BLaER1 (cell line): Measurements from ENCODE around the gene MAD1L1.
"Not testable (repeated sequence)": the region's sequence is repeated elsewhere in the genome, so short reads cannot be mapped to it uniquely, and the experiment has no call there.

Experiments
- H3K27ac ChIP-seq: shearing (Covaris generic); formaldehyde crosslinking; 2 replicates; pipeline ENCODE4 v1.8.1; 2022
- H3K27me3 ChIP-seq: shearing (Covaris generic); formaldehyde crosslinking; 2 replicates; pipeline ENCODE4 v1.8.1; 2022
- H3K36me3 ChIP-seq: shearing (Covaris generic); formaldehyde crosslinking; 2 replicates; pipeline ENCODE4 v1.8.1; 2022
- H3K4me1 ChIP-seq: shearing (Covaris generic); formaldehyde crosslinking; 2 replicates; pipeline ENCODE4 v1.8.1; 2022
- H3K4me2 ChIP-seq: shearing (Covaris generic); formaldehyde crosslinking; 2 replicates; pipeline ENCODE4 v1.8.1; 2022
- H3K4me3 ChIP-seq: shearing (Covaris generic); formaldehyde crosslinking; 2 replicates; pipeline ENCODE4 v1.8.1; 2022
- H3K9ac ChIP-seq: shearing (Covaris generic); formaldehyde crosslinking; 2 replicates; pipeline ENCODE4 v1.8.1; 2022
- H3K9me3 ChIP-seq: shearing (Covaris generic); formaldehyde crosslinking; 2 replicates; pipeline ENCODE4 v1.8.1; 2022
- H4K20me1 ChIP-seq: shearing (Covaris generic); formaldehyde crosslinking; 2 replicates; pipeline ENCODE4 v1.8.1; 2022
- Cebpa-rat ChIP-seq: shearing (Covaris generic); IDR thresholded peaks from 2 replicates; pipeline ENCODE4 v1.8.1; 2022

Gene MAD1L1

DNA sequence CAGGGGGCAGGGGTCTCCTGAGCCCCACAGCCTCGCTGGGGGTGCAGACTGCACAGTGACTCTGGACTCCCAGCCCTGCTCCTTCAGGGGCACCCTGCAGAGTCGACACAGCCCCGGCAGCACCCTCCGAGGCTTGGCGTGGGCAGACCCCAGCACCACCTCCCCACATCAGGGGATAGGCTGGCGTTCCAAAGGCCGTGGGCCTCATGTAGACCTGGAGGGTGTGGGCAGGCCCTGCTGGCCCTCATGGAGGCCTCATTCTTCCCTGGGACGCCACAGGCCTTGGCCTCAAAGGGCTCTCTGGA, 296.8 kb downstream of the MAD1L1 start:
- Histone ChIP-seq H3K4me2 (peak overlapping the region; percentile 70), H3K27ac (0 out of 2 replicates have a peak overlapping the region, but pooled peaks have one; percentile 53), H3K4me3 (no peak overlapping the region), H3K36me3 (peaks cover 64% of the 10 kb centered on the region), H3K27me3 (no peaks in the 10 kb centered on the region), H3K9me3 (peaks cover 16% of the 10 kb centered on the region; the same call in 1 of the 2 replicates), H3K9ac (no peak overlapping the region), H4K20me1 (peaks cover 74% of the 10 kb centered on the region), H3K4me1 (peaks cover 80% of the 10 kb centered on the region)
- no peak for TF ChIP-seq Cebpa-rat

DNA sequence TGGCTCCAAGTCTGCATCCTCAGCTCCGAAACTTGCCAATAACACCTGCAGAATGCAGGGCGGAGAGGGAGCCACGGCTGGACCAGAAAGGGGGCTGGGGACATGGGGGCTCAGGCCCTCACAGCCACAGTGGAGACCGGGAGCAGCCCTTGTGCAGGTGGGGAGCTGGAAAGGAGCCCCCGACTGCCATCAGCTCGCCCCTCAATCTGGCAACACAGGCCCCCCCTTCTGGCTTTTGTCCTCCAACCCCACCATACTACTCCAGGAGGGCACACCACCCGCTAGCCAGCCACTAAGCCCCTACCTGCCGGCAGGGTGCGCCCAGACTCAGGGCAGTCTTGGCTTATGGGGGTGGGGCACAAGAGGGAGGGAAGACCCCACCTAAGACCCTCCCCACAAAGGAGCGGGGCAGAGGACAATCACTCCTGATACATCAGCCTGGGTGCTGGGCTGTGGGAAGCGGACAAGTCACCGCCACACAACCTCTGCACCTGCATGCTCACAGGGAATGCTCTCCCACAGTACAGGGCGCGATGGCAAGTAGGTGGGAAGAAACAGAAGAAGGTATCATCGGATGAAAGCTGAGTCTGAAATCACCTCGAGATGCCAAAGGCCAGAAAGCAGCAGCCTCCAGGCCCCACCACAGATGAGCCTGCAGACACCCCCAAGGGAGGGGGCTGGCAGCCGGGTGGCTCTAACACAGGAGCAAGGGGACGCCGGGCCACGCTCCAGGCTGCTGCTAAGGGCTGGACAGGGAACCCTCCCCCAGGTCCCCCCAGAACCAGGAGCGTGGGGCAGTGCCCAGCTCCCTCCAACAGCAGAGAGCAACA, 297.4 kb downstream of the MAD1L1 start:
- H4K20me1 ChIP-seq, result peaks cover 70% of the 10 kb centered on the region
- H3K27me3 ChIP-seq, result no peaks in the 10 kb centered on the region
- no peak overlapping the region for H3K4me3 ChIP-seq
- H3K27ac ChIP-seq, result 0 out of 2 replicates have a peak overlapping the region, but pooled peaks have one; percentile 53
- peak overlapping the region; percentile 70 for H3K4me2 ChIP-seq
- H3K9me3 ChIP-seq, result peaks cover 16% of the 10 kb centered on the region; the same call in 1 of the 2 replicates
- H3K36me3 ChIP-seq, result peaks cover 69% of the 10 kb centered on the region
- no peak overlapping the region for H3K9ac ChIP-seq
- peaks cover 76% of the 10 kb centered on the region for H3K4me1 ChIP-seq
- TF ChIP-seq Cebpa-rat, result no peak

DNA sequence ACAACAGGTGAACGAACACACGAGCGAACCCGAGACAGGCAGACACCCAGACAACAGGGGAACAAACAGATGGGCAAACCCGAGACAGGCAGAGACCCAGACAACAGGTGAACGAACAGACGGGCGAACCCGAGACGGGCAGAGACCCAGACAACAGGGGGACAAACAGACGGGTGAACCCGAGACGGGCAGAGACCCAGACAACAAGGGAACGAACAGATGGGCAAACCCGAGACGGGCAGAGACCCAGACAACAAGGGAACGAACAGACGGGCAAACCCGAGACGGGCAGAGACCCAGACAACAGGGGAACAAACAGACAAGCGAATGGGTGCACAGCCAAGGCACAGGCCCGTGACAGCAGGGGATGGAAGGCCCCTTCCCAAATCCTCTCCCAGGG, 298.0 kb downstream of the MAD1L1 start:
- Histone ChIP-seq H3K4me2 (no peak overlapping the region), H4K20me1 (peaks cover 64% of the 10 kb centered on the region)
- TF ChIP-seq Cebpa-rat, result no peak

DNA sequence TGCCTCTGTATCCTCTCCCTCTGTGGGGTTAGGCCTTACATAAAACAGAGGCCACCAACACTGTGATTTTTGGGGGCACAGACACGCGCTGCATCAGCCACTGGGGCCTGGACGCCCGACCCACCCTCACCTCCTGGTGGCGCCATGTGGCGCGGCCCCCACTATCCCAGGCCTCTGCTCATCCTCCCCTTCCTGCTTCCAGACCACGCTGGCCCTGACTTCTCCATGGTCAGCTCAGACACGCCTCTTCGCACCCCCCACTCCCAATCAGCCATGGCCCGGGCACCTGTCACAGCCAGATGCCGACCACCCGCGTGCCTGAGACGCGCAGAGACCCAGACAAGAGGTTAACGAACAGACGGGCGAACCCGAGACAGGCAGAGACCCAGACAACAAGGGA, 298.7 kb downstream of the MAD1L1 start:
- Histone ChIP-seq H3K4me3 (no peak overlapping the region), H3K27ac (0 out of 2 replicates have a peak overlapping the region, but pooled peaks have one; percentile 18), H3K36me3 (peaks cover 69% of the 10 kb centered on the region), H3K4me1 (peaks cover 66% of the 10 kb centered on the region), H3K9ac (no peak overlapping the region), H4K20me1 (peaks cover 61% of the 10 kb centered on the region), H3K9me3 (peaks cover 16% of the 10 kb centered on the region; the same call in 1 of the 2 replicates), H3K4me2 (0 out of 2 replicates have a peak overlapping the region, but pooled peaks have one; percentile 14), H3K27me3 (no peaks in the 10 kb centered on the region)
- no peak for TF ChIP-seq Cebpa-rat

More for the DNA sequence above, 298.0 kb downstream of the MAD1L1 start:
- Histone ChIP-seq H3K4me1 (peaks cover 69% of the 10 kb centered on the region), H3K9ac (no peak overlapping the region), H3K27ac (0 out of 2 replicates have a peak overlapping the region, but pooled peaks have one; percentile 9), H3K4me3 (no peak overlapping the region), H3K27me3 (no peaks in the 10 kb centered on the region), H3K9me3 (peaks cover 16% of the 10 kb centered on the region; the same call in 1 of the 2 replicates), H3K36me3 (peaks cover 69% of the 10 kb centered on the region)

DNA sequence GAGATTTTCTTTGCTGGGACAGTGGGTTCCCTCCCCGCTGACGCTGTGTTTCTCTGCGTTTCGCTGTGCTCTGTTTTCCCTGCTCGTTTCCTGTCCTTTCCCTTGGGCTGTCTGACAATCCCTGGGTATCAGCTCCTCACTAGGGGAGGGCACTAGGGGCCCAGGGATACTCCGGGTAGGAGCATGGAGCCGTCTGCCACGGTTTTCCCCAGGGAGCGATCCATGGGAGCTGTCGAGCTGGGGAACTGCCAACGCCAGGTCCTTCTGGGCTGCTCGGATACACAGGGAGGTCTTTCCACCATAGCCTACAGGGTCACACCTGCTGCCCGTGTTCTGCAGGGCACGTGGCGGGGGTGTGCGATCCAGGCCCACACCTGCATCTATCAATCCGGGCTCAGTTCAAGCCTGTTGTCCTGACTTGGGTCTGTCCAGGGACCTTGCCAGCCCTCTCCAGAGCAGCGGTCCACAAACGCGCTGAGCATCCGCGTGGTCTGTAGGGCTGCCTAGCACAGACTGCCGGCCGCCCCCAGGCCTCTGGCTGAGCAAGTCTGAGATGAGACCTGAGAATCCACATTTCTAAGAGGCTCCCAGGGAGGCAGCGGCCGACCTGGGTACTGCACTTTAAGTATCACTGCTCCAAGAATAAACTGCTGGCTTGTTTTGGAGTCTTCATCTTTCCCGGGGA, 299.5 kb downstream of the MAD1L1 start:
- no peak overlapping the region for H3K27ac ChIP-seq
- peak overlapping the region; percentile 23; the same call in 1 of the 2 replicates for H3K9ac ChIP-seq
- H3K4me1 ChIP-seq, result peaks cover 66% of the 10 kb centered on the region
- H4K20me1 ChIP-seq, result peaks cover 61% of the 10 kb centered on the region
- peak overlapping the region; percentile 14; the same call in 1 of the 2 replicates for H3K4me2 ChIP-seq
- peaks cover 16% of the 10 kb centered on the region; the same call in 1 of the 2 replicates for H3K9me3 ChIP-seq
- peaks cover 69% of the 10 kb centered on the region for H3K36me3 ChIP-seq
- no peak overlapping the region for H3K4me3 ChIP-seq
- no peak for TF ChIP-seq Cebpa-rat
- no peaks in the 10 kb centered on the region for H3K27me3 ChIP-seq

DNA sequence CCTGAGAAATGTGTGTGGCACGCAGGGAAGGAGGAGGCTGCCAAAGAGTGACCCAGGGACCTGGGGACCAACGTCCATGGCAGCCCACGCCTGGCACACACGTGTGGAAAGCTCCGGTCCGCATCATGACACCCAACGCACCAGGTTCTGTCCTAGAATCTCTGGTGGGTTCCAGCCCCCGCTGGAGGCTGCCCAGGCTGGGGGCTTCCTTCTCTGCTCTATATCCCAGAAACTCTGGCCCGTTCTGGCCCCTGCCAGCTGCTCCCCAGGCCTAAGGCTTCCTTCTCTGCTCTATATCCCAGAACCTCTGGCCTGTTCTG, 300.8 kb downstream of the MAD1L1 start:
- Histone ChIP-seq H3K36me3 (peaks cover 64% of the 10 kb centered on the region), H3K4me1 (peaks cover 69% of the 10 kb centered on the region), H3K4me3 (no peak overlapping the region), H3K9me3 (peaks cover 16% of the 10 kb centered on the region; the same call in 1 of the 2 replicates), H3K4me2 (no peak overlapping the region), H3K27me3 (no peaks in the 10 kb centered on the region), H3K27ac (peak overlapping the region; percentile 18; the same call in 1 of the 2 replicates), H3K9ac (no peak overlapping the region), H4K20me1 (peaks cover 65% of the 10 kb centered on the region)
- no peak for TF ChIP-seq Cebpa-rat

DNA sequence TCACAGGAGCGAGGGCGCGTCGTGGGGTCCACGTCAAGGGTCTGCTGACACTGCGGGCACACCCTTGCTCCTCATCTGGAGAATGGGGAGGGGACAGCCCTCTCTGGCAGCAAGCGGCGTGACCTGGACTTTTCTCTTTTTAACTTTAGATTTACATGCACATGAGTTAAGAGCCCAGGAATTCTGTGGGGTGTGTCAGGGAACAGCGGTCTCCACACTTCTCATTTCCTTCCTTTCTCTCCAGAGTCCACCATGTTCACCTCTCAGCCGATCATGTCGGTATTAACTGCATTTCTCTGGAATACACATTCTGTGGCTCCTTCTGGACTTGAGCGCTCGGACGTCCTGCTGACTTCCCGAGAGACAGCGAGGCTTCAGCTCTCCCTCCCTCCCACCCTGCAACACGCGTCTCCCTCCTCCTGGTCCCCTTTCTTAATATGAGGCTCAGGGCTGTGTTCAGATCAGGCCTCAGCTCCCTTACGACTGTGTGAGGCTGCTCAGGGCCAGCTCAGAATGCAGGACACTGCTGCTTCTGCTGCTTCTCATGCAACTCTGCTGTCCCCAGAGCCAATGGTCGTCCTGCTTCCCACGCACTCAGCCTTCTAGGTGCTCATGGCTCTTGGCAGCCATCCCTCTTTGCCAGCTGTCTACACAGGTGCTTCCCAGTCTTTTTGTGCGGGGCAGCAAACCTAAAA, 301.3 kb downstream of the MAD1L1 start:
- no peak overlapping the region for H3K4me2 ChIP-seq
- no peak overlapping the region for H3K27ac ChIP-seq
- peaks cover 59% of the 10 kb centered on the region for H3K36me3 ChIP-seq
- H4K20me1 ChIP-seq, result peaks cover 65% of the 10 kb centered on the region
- peaks cover 69% of the 10 kb centered on the region for H3K4me1 ChIP-seq
- no peaks in the 10 kb centered on the region for H3K27me3 ChIP-seq
- H3K4me3 ChIP-seq, result no peak overlapping the region
- peaks cover 16% of the 10 kb centered on the region; the same call in 1 of the 2 replicates for H3K9me3 ChIP-seq
- H3K9ac ChIP-seq, result no peak overlapping the region
- no peak for TF ChIP-seq Cebpa-rat

DNA sequence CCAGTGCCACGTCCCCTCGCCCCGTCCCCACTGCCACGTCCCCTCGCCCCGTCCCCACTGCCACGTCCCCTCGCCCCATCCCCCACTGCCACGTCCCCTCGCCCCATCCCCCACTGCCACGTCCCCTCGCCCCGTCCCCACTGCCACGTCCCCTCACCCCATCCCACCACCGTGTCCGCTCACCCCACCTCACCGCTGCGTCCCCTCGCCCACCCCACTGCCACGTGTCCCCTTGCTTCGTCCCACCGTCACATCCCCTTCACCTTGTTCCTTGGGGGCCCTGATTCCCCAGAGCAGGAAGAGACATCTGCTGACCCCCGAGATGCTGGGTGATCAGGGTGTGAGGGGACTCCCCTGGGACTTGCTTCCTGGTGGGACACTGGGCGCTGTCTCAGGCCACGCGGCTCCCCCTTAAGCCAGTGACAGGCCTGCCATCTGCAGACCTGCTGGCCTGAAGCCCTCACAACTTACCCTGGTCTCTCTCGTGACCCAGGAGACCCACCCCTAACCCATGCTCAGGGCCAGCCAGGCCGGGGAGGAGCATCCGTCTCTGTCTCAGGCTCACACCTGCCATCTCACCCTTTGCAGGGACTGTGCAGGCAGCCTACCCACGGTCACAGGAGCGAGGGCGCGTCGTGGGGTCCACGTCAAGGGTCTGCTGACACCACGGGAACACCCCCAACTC, 302.2 kb downstream of the MAD1L1 start:
- Histone ChIP-seq H3K9ac (no peak overlapping the region), H3K27ac (no peak overlapping the region), H3K36me3 (peaks cover 50% of the 10 kb centered on the region), H3K27me3 (no peaks in the 10 kb centered on the region), H3K4me1 (peaks cover 69% of the 10 kb centered on the region), H4K20me1 (peaks cover 65% of the 10 kb centered on the region), H3K9me3 (peaks cover 12% of the 10 kb centered on the region; the same call in 1 of the 2 replicates), H3K4me2 (no peak overlapping the region), H3K4me3 (no peak overlapping the region)
- no peak for TF ChIP-seq Cebpa-rat

DNA sequence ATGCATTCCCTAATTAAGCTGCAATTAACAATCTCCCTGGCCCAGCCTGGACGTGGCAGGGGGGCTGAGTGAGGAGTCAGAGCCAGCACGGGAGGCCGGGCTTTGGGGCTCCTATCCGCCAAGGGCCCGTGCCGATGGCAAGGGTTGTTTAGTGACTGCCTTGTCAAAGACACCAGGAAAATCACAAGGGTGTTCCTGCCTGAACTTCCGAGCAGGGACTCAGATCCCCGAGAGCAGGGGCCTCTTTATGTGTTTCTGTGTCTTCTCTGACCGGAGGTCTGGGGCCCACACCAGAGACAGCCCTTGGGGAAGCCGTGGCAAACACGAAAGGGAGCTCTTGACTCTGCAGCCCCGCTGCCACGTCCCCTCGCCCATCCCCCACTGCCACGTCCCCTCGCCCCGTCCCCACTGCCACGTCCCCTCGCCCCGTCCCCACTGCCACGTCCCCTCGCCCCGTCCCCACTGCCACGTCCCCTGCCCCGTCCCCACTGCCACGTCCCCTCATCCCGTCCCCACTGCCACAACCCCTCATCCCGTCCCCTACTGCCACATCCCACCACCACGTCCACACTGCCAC, 303.3 kb downstream of the MAD1L1 start:
- peaks cover 39% of the 10 kb centered on the region for H3K36me3 ChIP-seq
- peaks cover 69% of the 10 kb centered on the region for H3K4me1 ChIP-seq
- not testable (repeated sequence) for H3K9ac ChIP-seq, H3K4me3 ChIP-seq, H3K27ac ChIP-seq, H3K27me3 ChIP-seq, H3K9me3 ChIP-seq
- H4K20me1 ChIP-seq, result peaks cover 65% of the 10 kb centered on the region
- H3K4me2 ChIP-seq, result peak overlapping the region; percentile 94; the same call in 1 of the 2 replicates
